OCI-LY1 (cell line): ENCODE results near the gene PKNOX1.
"Not testable (repeated sequence)": the region's sequence is repeated elsewhere in the genome, so short reads cannot be mapped to it uniquely, and the experiment has no call there.

ENCODE experiments used
- H2AFZ ChIP-seq: fragments of 200-600 bp; sonication (generic), shearing (Covaris generic); 2 replicates; pipeline ENCODE4 v1.6.0; 2014; ENCODE audit warnings: antibody characterized with exemption, mild to moderate bottlenecking, low read length
- H3F3A ChIP-seq: fragments of 200-600 bp; sonication (generic), shearing (Covaris generic); 2 replicates; pipeline ENCODE4 v1.6.0; 2014; ENCODE audit warnings: mild to moderate bottlenecking, antibody characterized with exemption, low read length, moderate library complexity; ENCODE audit not compliant: insufficient read depth
- H3K27ac ChIP-seq: fragments of 200-600 bp; sonication (generic); 2 replicates; pipeline ENCODE4 v1.5.1; 2014; ENCODE audit warnings: low read length, mixed run types, mild to moderate bottlenecking, low read depth; ENCODE audit not compliant: poor library complexity, severe bottlenecking
- H3K27me3 ChIP-seq: fragments of 200-600 bp; sonication (generic); 2 replicates; pipeline ENCODE4 v1.6.0; 2014; ENCODE audit warnings: antibody characterized with exemption, mild to moderate bottlenecking, low read length, moderate library complexity; ENCODE audit not compliant: insufficient read depth
- H3K36me3 ChIP-seq: fragments of 200-600 bp; sonication (generic); 2 replicates; pipeline ENCODE4 v1.6.1; 2014; ENCODE audit warnings: mild to moderate bottlenecking, antibody characterized with exemption, low read length, moderate library complexity, mixed read lengths; ENCODE audit not compliant: insufficient read depth
- H3K4me1 ChIP-seq: fragments of 200-600 bp; sonication (generic); 2 replicates; pipeline ENCODE4 v1.5.1; 2014; ENCODE audit warnings: mild to moderate bottlenecking, low read length, moderate library complexity; ENCODE audit not compliant: insufficient read depth, severe bottlenecking
- H3K4me2 ChIP-seq: fragments of 200-600 bp; sonication (generic), shearing (Covaris generic); 2 replicates; pipeline ENCODE4 v1.6.1; 2014; ENCODE audit warnings: low read length
- H3K4me3 ChIP-seq: fragments of 200-600 bp; sonication (generic); 2 replicates; pipeline ENCODE4 v1.5.1; 2014; ENCODE audit warnings: low read length, low read depth, mild to moderate bottlenecking, mixed read lengths; ENCODE audit not compliant: poor library complexity, severe bottlenecking
- H3K79me2 ChIP-seq: fragments of 200-600 bp; shearing (Covaris generic); 2 replicates; pipeline ENCODE4 v1.6.1; 2016; ENCODE audit warnings: mixed run types, low read length, mixed read lengths; ENCODE audit not compliant: insufficient read depth
- H3K9ac ChIP-seq: fragments of 200-600 bp; sonication (generic), shearing (Covaris generic); 2 replicates; pipeline ENCODE4 v1.6.1; 2014; ENCODE audit warnings: mild to moderate bottlenecking, low read length, mixed read lengths
- H3K9me2 ChIP-seq: fragments of 200-600 bp; sonication (generic), shearing (Covaris generic); 2 replicates; pipeline ENCODE4 v1.6.1; 2014; ENCODE audit warnings: low read depth, mild to moderate bottlenecking, low read length, mixed read lengths
- H3K9me3 ChIP-seq: fragments of 200-600 bp; shearing (Covaris generic); 2 replicates; pipeline ENCODE4 v1.6.1; 2014; ENCODE audit warnings: low read length, mixed read lengths
- H4K20me1 ChIP-seq: fragments of 200-600 bp; sonication (generic), shearing (Covaris generic); 2 replicates; pipeline ENCODE4 v1.6.0; 2016; ENCODE audit warnings: mild to moderate bottlenecking, low read length; ENCODE audit not compliant: insufficient read depth
- CTCF ChIP-seq: fragments of 200-600 bp; sonication (generic), shearing (Covaris generic); IDR thresholded peaks from 2 replicates; pipeline ENCODE4 v1.5.1; 2017; ENCODE audit warnings: mild to moderate bottlenecking, antibody characterized with exemption, low read length, moderate library complexity, mixed read lengths
- EZH2 ChIP-seq: fragments of 200-600 bp; sonication (generic), shearing (Covaris generic); IDR thresholded peaks from 2 replicates; pipeline ENCODE4 v1.8.0; 2017; ENCODE audit warnings: borderline replicate concordance, mixed run types, mild to moderate bottlenecking, antibody characterized with exemption, low read length, moderate library complexity, mixed read lengths

Gene PKNOX1

GRCh38 chr21:42973991-42974831 lies at the start of gene PKNOX1:
PKNOX1 (plus strand) TSS chr21:42974562; CDS start chr21:43004382, 29,820 bp downstream.
- Histone ChIP-seq H3K4me1 (peaks cover 33% of the 10 kb centered on the region), H4K20me1 (no peaks in the 10 kb centered on the region), H3K9ac (peak within 1 kb of the TSS; percentile 100), H3K9me3 (no peaks in the 10 kb centered on the region), H3K27me3 (no peaks in the 10 kb centered on the region), H3F3A (no peaks in the 10 kb centered on the region), H3K4me2 (peak within 1 kb of the TSS; percentile 90), H3K27ac (peak within 1 kb of the TSS; percentile 84), H2AFZ (peak within 1 kb of the TSS; percentile 42; the same call in 1 of the 2 replicates), H3K4me3 (peak within 1 kb of the TSS; percentile 100), H3K79me2 (peaks cover 26% of the 10 kb centered on the region), H3K9me2 (no peaks in the 10 kb centered on the region), H3K36me3 (peaks cover 20% of the 10 kb centered on the region)
- no peak for TF ChIP-seq EZH2
- TF ChIP-seq CTCF = no peak

GRCh38 chr21:42925114-42925926 lies 49.0 kb upstream of the PKNOX1 start, which contains the start of gene ERVH48-1:
ERVH48-1 (minus strand) TSS chr21:42925630; CDS start chr21:42919006, 6,624 bp downstream.
- H4K20me1 ChIP-seq = no peaks in the 10 kb centered on the region
- H3F3A ChIP-seq = no peaks in the 10 kb centered on the region
- peak within 1 kb of the TSS; percentile 60; the same call in 1 of the 2 replicates for H3K4me2 ChIP-seq
- H3K27ac ChIP-seq = peak within 1 kb of the TSS; percentile 74
- H3K9me3 ChIP-seq = no peaks in the 10 kb centered on the region
- H3K79me2 ChIP-seq = no peaks in the 10 kb centered on the region
- no peak within 1 kb of the TSS for H2AFZ ChIP-seq
- no peak for TF ChIP-seq CTCF
- TF ChIP-seq EZH2 = no peak
- no peaks in the 10 kb centered on the region for H3K36me3 ChIP-seq
- no peaks in the 10 kb centered on the region for H3K27me3 ChIP-seq
- H3K4me1 ChIP-seq = peaks cover 18% of the 10 kb centered on the region
- peak within 1 kb of the TSS; percentile 35 for H3K4me3 ChIP-seq
- H3K9me2 ChIP-seq = no peaks in the 10 kb centered on the region
- H3K9ac ChIP-seq = peak within 1 kb of the TSS; percentile 61; the same call in 1 of the 2 replicates

- not testable (repeated sequence) for H3K4me3 ChIP-seq, H3K27ac ChIP-seq, H3K36me3 ChIP-seq, H3K4me2 ChIP-seq, H4K20me1 ChIP-seq, H3K9me3 ChIP-seq, H3K79me2 ChIP-seq, H3F3A ChIP-seq, H3K27me3 ChIP-seq, H3K9ac ChIP-seq, H2AFZ ChIP-seq, H3K9me2 ChIP-seq
- H3K4me1 ChIP-seq = peaks cover 32% of the 10 kb centered on the region
Measured at GRCh38 chr21:42927474-42928200, 46.7 kb upstream of the PKNOX1 start.
